Activated naive CD4-positive, alpha-beta T cell treated with anti-CD3 and anti-CD28 coated beads, Interleukin-2, amount 50 U/mL, for 72 hours (primary cell): ENCODE measurements around the gene CSTB. TPM values are rescaled to one million over a fixed set of nuclear protein-coding genes. Genes with fewer than 3 reads are reported as not detected.

Experiments used
- ATAC-seq, 2 donors: fragments of 150-1000 bp; cut with Tn5 transposase; 2 replicates each; pipeline ENCODE4 v1.10.0; 2021; ENCODE audit warnings: mild to moderate bottlenecking in 2 of 2, moderate library complexity in 2 of 2
- DNase-seq, 2 donors: peaks; one replicate each; pipeline ENCODE4 v3.0.0; 2021 to 2022; ENCODE audit warnings: low spot score in 2 of 2
- H3K27ac Mint-ChIP-seq, 2 donors: one replicate each; pipeline ENCODE4 v1.8.0; 2022; ENCODE audit warnings: mild to moderate bottlenecking in 2 of 2, mixed read lengths in 2 of 2
- H3K36me3 Mint-ChIP-seq, 2 donors: one replicate each; pipeline ENCODE4 v1.8.0; 2022; ENCODE audit warnings: mixed read lengths in 2 of 2
- H3K9me3 Mint-ChIP-seq, 2 donors: one replicate each; pipeline ENCODE4 v1.8.0; 2022; ENCODE audit warnings: mixed read lengths in 2 of 2
- total RNA-seq, 2 donors: library from RNA; stranded (reverse); gene quantifications; one replicate each; pipeline ENCODE4 v1.2.3, GENCODE V29; 2022

CSTB gene
- total RNA-seq, 2 donors from 2014 or later = 19.8 to 36.7 TPM

DNA sequence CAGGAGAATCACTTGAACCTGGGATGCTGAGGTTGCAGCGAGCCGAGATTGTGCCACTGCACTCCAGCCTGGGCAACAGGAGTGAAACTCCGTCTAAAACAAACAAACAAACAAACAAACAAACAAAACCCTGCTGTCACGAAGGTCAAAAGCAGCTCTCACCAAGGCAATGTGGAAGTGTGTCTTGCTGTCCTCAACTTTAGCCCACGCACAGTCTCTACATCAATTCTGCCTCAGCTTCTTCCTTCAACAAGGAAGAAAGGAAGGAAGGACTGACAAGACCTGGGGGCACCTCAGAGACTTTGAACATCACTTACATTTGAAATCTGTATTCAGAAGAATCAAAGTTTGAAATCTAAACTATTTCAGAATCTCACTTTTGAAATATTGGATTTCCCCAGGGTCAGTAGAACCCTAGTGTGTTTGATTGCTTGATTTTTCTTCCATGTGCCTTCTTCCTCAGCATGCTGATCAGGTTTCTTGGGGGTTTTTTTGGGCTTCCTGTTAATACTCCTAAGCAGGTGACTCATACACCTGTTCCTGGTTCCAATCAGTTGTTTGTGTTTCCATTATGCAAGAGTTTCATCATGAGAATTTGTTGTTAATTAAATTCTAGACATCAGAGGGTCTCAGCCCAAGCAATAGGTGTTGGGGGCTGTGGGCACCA is 6.5 kb upstream of the CSTB start:
- Mint-ChIP-seq H3K9me3 (no peaks in the 10 kb centered on the region), H3K27ac (peak overlapping the region; percentile 62 to 90), H3K36me3 (no peaks in the 10 kb centered on the region)
- peak; percentile 62 to 67 for ATAC-seq
- no peak for DNase-seq

DNA sequence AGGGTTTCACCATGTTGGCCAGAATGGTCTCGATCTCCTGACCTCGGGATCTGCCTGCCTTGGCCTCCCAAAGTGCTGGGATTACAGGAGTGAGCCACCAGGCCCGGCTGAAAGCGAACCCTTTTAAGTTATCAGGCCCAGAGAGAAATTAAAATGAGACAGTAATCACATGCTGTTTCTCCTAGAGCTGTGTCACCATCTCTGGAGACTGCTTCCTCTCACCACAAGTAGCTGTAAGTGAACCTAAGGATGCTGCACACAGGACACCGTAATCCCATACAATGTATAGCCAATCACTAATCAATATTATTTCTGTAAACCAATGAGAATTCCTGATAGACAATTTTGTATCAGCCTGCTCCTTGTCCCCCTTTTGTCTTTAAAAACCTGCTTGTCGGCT is 5.7 kb upstream of the CSTB start:
- no peak for DNase-seq
- Mint-ChIP-seq H3K9me3 (no peaks in the 10 kb centered on the region), H3K27ac (peak overlapping the region; percentile 62 to 90), H3K36me3 (no peaks in the 10 kb centered on the region)
- no peak for ATAC-seq

DNA sequence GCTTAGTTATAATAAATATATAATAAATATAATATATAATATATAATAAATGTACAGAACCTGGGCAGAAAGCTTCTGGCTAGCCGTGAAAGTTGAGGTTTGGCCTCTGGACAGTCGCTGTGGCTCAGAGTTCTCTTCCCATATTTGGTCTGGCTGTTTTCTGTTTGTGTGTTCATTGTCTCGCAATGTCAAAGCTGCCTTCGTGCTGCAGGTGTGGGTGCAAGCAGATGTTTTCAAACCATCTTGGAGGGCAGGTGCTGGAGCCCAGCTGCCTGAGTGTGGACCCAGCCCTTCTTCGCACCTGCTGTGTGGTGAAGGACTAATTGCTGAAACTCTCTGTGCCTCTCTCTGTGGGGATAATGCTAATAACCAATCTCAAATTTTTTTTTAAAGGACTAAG is 3.6 kb upstream of the CSTB start:
- H3K27ac Mint-ChIP-seq = no peak overlapping the region
- no peak for ATAC-seq

DNA sequence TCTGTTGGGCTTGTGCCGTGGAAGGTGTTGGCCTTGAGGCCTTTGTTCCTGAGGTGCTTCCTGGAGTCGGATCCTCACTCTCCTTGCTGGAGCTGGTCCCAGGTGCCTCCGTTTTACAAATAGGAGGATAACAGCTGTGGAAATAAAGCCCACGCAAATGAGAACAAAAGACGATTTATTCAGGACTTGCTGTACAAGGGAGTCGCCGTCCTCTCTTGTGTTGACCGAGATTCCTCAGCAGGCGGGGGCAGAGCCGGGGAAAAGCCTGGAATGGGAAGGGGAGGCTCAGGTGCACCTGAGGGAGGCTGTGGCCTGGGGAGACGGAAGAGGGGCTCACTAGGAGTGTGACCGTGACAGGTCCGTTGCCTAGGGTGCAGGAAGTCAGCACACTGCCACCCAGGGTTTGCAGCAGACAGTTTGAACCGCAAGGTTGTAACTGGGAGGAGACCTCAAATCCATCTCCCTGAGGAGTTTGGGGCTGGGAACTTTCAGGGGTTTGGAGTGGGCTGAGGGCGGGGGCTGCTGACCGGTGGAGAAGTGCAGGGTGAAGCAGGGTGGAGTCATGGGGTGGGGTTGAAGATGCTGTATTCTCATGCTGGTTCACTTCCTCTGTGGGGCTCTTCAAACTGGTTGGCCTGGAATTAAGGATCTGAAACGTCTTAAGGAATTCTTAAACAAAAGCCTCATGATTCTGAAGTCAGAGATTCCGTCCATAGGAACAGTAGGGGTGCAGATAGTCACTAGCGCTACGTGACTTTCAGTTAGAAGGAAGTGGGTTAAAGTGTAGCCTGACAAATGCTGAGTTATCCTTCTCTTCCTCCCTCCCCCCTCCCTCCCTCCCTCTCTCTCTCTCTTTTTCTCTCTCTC is 2.6 kb upstream of the CSTB start:
- no peak for ATAC-seq
- Mint-ChIP-seq H3K36me3 (peaks cover 12 to 16% of the 10 kb centered on the region in 2 donors), H3K27ac (peak overlapping the region; percentile 62 to 77), H3K9me3 (no peaks in the 10 kb centered on the region)
- DNase-seq = no peak

More for the DNA sequence above, 3.6 kb upstream of the CSTB start:
- no peaks in the 10 kb centered on the region for H3K9me3 Mint-ChIP-seq
- peaks cover 6 to 11% of the 10 kb centered on the region in 2 donors for H3K36me3 Mint-ChIP-seq
- no peak for DNase-seq

DNA sequence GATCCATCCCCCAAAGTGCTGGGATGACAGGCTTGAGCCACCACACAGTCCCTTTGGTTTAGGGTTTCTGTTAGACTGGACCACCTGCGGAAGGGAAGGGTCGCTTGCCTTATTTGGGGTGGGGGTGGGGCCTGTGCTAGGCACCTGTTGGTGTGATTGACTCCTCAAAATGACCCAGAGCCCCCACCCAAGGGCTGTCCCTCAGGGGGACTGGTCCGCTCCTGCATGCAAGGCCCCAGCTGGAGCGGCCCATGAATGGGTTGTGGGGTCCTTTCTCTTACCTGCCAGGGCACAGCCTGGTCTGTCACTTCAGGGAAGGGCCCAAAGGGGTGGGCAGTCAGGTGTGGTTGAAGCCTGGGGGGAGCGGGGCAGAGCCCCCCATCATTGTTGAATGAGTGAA is 1.8 kb upstream of the CSTB start:
- ATAC-seq = no peak
- H3K27ac Mint-ChIP-seq = peak overlapping the region in 1 of 2 donors; percentile 62
- peaks cover 19 to 22% of the 10 kb centered on the region in 2 donors for H3K36me3 Mint-ChIP-seq
- H3K9me3 Mint-ChIP-seq = no peaks in the 10 kb centered on the region
- no peak for DNase-seq

DNA sequence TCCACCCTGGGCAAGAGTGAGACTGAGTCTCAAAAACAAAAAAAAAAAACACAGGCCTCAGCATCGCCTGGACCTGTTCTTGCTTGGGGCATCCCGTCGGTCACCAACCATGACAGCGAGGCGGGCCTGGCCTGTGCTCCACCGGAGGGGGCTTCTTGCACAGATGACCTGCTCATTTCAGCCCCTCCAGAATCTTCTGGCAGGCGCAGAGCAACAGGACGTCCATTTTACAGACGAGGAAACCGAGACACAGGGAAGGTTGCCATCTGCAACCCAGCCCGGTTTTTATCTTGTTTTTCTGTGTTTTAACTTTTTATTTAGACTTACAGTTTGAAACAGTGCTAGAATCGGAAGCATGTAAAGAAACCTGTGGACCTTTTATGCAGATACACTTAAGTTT is 918 bp downstream of the CSTB start:
- no peak for DNase-seq
- H3K36me3 Mint-ChIP-seq = peaks cover 22 to 29% of the 10 kb centered on the region in 2 donors
- peak overlapping the region; percentile 47 to 81 for H3K27ac Mint-ChIP-seq
- no peaks in the 10 kb centered on the region for H3K9me3 Mint-ChIP-seq
- no peak for ATAC-seq

DNA sequence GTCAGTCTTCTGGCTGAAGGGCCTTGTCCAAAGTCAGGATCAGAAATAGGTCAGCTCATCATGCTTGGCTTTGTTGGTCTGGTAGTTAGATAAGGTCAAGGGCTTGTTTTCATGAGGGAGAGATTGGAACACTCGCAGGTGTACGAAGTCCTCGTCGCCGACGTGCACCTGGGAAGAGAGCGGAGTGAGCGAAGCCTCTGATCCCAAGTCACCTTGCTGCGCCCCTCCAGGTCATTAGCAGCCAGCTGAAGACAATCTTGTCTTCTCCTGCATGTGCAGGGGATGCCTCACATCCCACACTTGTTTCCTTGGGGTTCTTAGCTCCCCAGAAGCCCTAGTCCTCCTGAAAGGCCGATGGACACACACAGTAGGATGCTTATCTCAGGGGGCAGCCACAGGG is 1.9 kb downstream of the CSTB start:
- Mint-ChIP-seq H3K27ac (no peak overlapping the region), H3K36me3 (peaks cover 22 to 29% of the 10 kb centered on the region in 2 donors), H3K9me3 (no peaks in the 10 kb centered on the region)
- ATAC-seq (no peak), DNase-seq (no peak)

DNA sequence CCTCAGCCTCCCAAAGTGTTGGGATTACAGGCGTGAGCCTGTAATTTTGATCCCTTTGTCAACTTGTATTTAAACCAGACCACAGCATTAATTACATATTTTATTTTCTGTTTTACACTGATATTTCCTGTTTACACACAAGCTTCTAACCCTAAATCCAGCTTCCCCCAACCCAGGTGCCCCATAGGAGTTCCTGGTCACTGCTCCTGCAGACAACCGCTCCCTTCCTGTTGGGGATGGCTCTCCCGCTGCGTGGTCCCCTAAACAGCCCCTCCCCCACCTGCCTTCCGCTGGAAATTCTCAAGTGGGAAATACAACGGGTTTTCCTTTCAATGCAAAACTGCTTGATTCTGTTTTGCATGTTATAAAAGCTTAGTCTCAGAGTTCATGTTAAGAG is 3.7 kb downstream of the CSTB start:
- DNase-seq = no peak

DNA sequence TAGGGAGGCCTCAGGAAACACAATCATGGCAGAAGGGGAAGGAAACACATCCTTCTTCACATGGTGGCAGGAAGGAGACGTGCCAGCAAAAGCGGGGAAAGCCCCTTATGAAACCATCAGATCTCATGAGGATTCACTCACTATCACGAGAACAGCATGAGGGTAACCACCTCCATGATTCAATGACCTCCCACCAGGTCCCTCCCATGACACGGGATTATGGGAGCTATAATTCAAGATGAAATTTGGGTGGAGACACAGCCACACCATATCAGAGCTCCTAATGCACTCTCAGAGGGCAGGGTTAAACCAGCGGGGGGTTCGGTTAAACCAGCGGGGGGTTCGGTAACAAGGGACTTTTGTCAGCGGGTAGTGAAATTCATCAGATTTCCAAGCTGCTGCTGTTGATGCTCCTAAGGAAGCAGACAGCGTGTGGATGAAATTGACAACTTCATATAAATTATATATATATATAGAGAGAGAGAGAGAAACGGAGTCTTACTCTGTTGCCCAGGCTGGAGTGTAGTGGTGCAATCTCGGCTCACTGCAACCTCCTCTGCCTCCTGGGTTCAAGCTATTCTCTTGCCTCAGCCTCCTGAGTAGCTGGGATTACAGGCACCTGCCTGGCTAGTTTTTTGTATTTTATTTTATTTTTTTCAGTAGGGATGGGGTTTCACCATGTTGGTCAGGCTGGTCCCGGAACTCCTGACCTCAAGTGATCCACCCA is 4.2 kb downstream of the CSTB start:
- no peak for DNase-seq
- Mint-ChIP-seq H3K36me3 (peaks cover 22 to 29% of the 10 kb centered on the region in 2 donors), H3K27ac (peak overlapping the region in 1 of 2 donors; percentile 50), H3K9me3 (no peaks in the 10 kb centered on the region)
- no peak for ATAC-seq

More for the DNA sequence above, 3.7 kb downstream of the CSTB start:
- Mint-ChIP-seq H3K27ac (no peak overlapping the region), H3K9me3 (no peaks in the 10 kb centered on the region), H3K36me3 (peaks cover 22 to 29% of the 10 kb centered on the region in 2 donors)
- no peak for ATAC-seq

DNA sequence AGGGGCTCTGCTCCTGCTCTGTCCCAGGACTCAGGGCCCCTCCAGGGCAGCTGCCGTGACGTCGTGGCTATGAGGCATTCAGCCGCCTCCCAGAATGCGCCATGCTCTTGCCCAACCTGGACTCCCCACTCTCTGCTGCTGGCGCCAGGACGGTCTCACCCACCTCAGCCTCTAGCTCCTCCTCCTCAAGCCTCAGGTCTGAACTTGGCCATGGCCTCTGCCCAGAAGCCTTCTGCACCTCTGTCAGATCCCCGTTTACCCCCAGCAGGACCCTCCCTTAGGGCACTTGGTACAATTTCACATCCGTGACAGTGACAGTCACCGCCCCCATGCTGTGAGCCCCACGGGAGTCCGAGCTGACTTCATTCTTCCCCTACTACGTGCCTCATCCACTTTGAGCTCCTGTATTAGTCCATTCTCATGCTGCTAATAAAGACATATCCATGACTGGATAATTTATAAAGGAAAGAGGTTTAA is 4.9 kb downstream of the CSTB start:
- Mint-ChIP-seq H3K9me3 (no peaks in the 10 kb centered on the region), H3K36me3 (peaks cover 22 to 29% of the 10 kb centered on the region in 2 donors), H3K27ac (peak overlapping the region in 1 of 2 donors; percentile 50)
- ATAC-seq = no peak
- no peak for DNase-seq

DNA sequence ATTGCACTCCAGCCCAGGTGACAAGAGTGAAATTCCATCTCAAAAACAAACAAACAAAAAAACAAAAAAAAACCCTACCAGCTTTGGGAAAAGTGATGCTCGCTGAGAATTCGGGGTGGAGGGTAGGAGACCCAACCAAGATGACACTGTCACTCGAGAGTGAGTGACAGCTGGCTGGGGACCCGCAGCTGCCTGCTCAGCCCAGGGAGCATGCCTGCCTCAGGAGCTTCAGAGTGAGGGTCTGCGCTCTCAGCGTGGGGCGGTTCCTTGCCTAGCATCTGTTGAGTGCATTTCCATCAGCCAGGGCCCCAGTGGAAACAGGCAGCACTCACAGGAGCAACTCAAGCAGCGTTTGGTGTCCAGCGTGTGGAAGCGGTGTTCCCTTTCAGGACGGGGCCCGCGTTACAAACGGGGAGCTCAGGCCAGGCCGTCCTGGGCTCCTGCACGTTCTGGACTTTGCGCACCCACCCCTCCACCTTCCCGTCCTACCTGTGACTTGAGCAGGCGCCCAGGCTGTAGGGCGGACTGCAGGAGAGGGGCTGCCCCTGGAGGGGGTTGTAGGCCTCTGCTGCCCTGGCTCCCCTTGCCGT is 5.9 kb downstream of the CSTB start:
- ATAC-seq (no peak), DNase-seq (no peak)
- Mint-ChIP-seq H3K27ac (no peak overlapping the region), H3K9me3 (no peaks in the 10 kb centered on the region), H3K36me3 (peaks cover 15 to 23% of the 10 kb centered on the region in 2 donors)

DNA sequence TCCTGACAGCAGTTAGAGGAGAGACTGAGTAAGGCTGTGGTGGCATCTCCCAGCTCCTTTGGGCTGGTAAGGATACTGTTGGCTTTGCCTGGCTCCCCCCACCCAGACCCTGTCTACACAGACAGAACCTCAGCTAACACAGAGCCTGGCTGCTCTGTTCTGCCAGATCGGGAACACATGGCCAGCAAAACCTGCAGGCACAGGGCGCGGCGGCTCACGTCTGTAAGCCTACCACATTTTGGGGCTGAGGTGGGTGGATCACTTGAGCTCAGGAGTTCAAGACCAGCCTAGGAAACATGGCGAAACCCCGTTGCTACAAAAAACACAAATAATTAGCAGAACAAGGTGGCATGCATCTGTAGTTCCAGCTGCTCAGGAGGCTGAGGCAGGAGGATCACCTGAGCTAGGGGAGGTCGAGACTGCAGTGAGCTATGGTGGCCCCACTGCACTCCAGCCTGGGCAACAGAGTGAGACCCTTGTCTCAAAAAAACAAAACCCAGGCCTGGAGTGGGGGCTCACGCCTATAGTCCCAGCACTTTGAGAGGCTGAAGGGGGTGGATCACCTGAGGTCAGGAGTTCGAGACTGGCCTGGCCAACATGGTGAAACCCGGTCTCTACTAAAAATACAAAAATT is 6.7 kb downstream of the CSTB start:
- ATAC-seq = no peak
- DNase-seq = no peak
- peak overlapping the region in 1 of 2 donors; percentile 72 for H3K27ac Mint-ChIP-seq
- H3K9me3 Mint-ChIP-seq = no peaks in the 10 kb centered on the region
- peaks cover 11 to 23% of the 10 kb centered on the region in 2 donors for H3K36me3 Mint-ChIP-seq

DNA sequence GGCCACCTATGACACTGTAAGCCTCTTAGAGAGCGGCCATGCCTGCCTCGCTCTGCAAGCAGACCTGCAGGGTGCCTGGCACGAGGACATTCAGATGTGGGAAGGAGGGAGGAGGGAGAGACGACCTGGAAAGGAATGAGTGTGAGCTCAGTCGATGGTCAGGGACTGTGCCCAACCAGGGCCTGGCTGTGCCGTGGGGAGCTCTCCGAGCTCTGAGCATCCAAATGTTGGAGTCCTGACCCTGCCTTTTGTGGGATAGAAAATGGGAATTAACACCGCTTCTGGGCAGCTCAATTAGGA is 7.3 kb downstream of the CSTB start:
- Mint-ChIP-seq H3K9me3 (no peaks in the 10 kb centered on the region), H3K27ac (no peak overlapping the region), H3K36me3 (peaks cover 7 to 19% of the 10 kb centered on the region in 2 donors)
- ATAC-seq (peak in 1 of 2 donors; percentile 14), DNase-seq (no peak)

DNA sequence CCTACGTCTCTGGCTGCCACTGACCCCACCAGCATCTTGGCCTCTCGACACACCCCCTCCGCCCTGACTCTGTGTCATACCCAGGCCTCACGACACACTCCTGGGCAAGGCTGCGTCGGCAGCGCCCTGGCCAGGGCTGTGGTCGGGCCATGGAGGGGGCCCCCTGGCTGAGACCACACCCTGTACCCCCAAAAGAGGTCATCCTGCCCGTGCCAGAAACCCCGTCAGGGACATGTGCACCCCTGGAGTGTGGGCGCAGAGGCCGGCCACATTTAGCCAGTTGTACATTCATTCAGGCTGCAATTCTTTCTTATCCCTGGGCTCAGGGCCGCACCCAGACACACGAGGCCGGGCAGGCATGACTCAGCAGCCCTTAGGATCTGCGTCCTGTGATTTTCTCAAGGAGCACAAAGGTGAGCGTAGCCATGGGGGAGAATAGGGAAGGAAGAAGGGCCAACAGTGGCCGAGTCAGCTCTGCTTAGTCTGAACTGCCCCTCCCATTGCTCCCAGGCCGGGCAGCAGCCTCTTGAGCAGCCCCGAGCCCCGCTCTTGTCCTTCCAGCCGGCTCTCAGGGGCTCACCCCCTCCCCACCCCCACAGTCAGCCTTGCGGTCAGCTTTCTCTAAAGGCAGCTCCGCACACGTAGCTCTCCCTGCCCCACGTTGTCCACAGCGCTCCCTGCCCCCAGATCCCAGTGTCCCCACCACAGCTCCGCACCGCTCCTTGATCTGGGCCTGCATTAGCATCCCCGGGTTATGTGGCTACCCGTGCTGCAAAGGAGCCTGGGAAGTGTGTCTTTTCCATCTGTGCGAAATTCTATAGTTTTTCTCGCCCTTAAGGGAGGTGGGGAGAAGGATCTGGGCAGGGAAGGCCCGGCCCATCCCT is 7.9 kb downstream of the CSTB start:
- H3K27ac Mint-ChIP-seq = peak overlapping the region; percentile 69 to 81
- H3K9me3 Mint-ChIP-seq = no peaks in the 10 kb centered on the region
- DNase-seq (no peak), ATAC-seq (peak in 1 of 2 donors; percentile 8)
- H3K36me3 Mint-ChIP-seq = peaks cover 2 to 13% of the 10 kb centered on the region in 2 donors

DNA sequence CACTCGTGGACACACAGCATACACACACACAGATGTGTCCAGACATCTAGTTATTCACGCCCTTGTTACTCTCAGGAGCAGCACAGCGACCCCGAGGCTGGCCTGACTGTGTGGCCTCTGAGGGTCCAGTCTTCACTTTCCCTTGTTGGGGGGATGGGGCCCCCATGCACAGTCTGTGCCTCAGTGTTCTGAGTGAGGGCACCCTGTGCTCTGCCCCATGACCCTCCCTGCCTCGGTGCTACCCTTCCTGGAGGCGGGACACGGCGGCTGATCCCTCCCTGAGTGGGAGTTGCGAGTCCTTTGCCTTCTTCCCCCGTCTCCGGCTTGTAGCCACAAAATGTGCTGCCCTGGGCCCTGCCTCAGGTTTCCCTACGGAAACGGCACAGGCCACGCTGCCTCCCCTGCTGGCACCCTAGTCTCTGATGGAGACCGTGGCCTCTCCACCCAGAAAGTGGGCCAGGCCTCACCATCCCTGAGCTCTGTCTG is 8.6 kb downstream of the CSTB start:
- peak overlapping the region; percentile 69 to 81 for H3K27ac Mint-ChIP-seq
- H3K36me3 Mint-ChIP-seq = peaks cover 0 to 9% of the 10 kb centered on the region in 2 donors
- no peaks in the 10 kb centered on the region for H3K9me3 Mint-ChIP-seq
- no peak for ATAC-seq
- DNase-seq = no peak
